ENCODE measurements around the gene PRG2.

DNA sequence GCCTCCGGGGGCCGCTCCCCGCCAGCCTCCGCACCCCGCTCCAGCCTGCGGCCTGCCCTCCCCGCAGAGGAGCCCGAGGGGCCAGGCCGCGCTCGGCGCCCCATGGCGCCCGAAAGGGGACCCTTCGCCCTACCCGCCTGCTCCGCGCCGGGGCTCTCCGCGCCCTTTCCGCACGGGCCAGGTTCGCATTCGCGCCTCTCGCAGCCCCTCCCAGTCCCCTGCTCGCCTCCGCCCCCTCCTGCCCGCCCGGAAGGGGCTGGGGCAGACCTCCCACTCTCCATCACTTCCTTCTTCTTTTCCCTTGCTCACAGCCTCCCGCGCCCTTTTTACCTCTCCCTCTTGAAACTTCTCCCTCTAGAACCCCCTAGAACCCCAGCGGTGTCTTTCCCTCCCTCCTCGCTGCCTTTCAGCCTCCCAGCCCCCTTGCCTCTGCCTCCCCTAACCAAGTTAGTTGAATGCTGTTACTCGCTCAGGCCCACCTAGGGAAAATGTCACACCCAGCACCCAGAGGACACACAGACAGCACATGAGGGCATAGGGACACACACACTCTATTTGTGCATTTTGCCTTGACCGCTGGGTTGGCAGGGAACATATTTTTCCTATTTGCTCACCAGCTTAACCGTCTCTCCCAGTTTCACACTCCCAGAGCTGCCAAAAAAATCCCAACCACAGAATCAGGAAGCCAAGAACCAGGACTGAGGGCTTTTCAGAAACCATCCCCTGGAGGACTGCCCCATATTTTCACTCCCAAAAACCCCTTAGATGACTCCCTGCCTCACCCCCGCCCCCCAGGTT, 36.7 kb upstream of the PRG2 start, which contains the start of gene SLC43A3:
- TF ChIP-seq, protein P1, sequence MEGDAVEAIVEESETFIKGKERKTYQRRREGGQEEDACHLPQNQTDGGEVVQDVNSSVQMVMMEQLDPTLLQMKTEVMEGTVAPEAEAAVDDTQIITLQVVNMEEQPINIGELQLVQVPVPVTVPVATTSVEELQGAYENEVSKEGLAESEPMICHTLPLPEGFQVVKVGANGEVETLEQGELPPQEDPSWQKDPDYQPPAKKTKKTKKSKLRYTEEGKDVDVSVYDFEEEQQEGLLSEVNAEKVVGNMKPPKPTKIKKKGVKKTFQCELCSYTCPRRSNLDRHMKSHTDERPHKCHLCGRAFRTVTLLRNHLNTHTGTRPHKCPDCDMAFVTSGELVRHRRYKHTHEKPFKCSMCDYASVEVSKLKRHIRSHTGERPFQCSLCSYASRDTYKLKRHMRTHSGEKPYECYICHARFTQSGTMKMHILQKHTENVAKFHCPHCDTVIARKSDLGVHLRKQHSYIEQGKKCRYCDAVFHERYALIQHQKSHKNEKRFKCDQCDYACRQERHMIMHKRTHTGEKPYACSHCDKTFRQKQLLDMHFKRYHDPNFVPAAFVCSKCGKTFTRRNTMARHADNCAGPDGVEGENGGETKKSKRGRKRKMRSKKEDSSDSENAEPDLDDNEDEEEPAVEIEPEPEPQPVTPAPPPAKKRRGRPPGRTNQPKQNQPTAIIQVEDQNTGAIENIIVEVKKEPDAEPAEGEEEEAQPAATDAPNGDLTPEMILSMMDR (IDR thresholded peaks at IDR 0.05; ENCODE audit: low read depth, low read length), result no peak
- TF ChIP-seq POLR2A (IDR thresholded peaks at IDR 0.05; ENCODE audit: extremely low read depth, insufficient read length), result peak; percentile 93

Measured in NB4 (cell line).